Ishikawa (cell line): ENCODE data around the gene ACTBL2.

ENCODE experiments used
- CEBPB ChIP-seq: IDR thresholded peaks from 2 replicates; pipeline ENCODE4 v1.6.1; 2012
- CREB1 ChIP-seq: IDR thresholded peaks from 2 replicates; pipeline ENCODE4 v1.6.1; 2012; ENCODE audit warnings: low read depth
- EGR1 ChIP-seq: IDR thresholded peaks from 2 replicates; pipeline ENCODE4 v1.6.1; 2012
- EP300 ChIP-seq: IDR thresholded peaks from 2 replicates; pipeline ENCODE4 v1.6.1; 2012; ENCODE audit warnings: borderline replicate concordance
- FOXM1 ChIP-seq: IDR thresholded peaks from 2 replicates; pipeline ENCODE4 v1.6.1; 2012; ENCODE audit warnings: low read depth, borderline replicate concordance
- NFIC ChIP-seq: IDR thresholded peaks from 2 replicates; pipeline ENCODE4 v1.6.1; 2012
- RAD21 ChIP-seq: IDR thresholded peaks from 2 replicates; pipeline ENCODE4 v1.6.1; 2012; ENCODE audit warnings: low read depth
- TAF1 ChIP-seq: IDR thresholded peaks from 2 replicates; pipeline ENCODE4 v1.6.1; 2012; ENCODE audit warnings: low read depth, mild to moderate bottlenecking
- TCF12 ChIP-seq: IDR thresholded peaks from 2 replicates; pipeline ENCODE4 v1.6.1; 2012; ENCODE audit warnings: low read depth
- TEAD4 ChIP-seq: IDR thresholded peaks from 2 replicates; pipeline ENCODE4 v1.6.1; 2012
- YY1 ChIP-seq: IDR thresholded peaks from 2 replicates; pipeline ENCODE4 v1.6.1; 2012; ENCODE audit warnings: low read depth
- ZBTB7A ChIP-seq: IDR thresholded peaks from 2 replicates; pipeline ENCODE4 v1.6.1; 2012; ENCODE audit warnings: low read depth
- TF ChIP-seq, protein P1 (sequence below): IDR thresholded peaks from 2 replicates; pipeline ENCODE4 v1.6.1; 2012
- TF ChIP-seq, protein P2 (sequence below): IDR thresholded peaks from 2 replicates; pipeline ENCODE4 v1.6.1; 2012; ENCODE audit warnings: low read depth, mild to moderate bottlenecking

DNA sequence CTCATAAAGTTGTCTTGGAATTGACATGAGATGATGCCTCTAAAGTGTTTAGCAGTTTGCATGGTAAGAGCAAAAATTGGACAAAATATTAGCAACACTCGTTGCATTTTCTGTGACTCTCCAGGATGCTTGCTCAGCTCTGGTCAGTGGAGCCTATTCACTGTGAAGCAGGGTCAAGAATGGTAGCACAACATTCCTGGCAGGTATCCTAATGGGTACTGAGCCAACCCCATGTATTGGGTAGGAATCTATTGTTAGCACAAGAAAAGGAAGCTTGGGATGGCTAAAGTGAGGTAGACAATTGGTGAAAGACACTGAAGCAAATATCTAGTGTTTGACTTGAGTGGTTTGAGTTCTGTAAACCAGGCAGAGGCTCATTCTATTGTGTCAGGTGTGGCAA lies 10.4 kb upstream of the ACTBL2 start:
- TF ChIP-seq, protein P1, sequence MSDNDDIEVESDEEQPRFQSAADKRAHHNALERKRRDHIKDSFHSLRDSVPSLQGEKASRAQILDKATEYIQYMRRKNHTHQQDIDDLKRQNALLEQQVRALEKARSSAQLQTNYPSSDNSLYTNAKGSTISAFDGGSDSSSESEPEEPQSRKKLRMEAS: no peak
- TF ChIP-seq TAF1 (no peak), NFIC (peak; percentile 61), FOXM1 (no peak), ZBTB7A (no peak), EP300 (peak; percentile 31; the same call in 1 of the 2 replicates), CEBPB (no peak), YY1 (no peak), TCF12 (no peak), CREB1 (no peak), RAD21 (no peak), EGR1 (no peak), TEAD4 (peak; percentile 52; the same call in 1 of the 2 replicates)
- TF ChIP-seq, protein P2, sequence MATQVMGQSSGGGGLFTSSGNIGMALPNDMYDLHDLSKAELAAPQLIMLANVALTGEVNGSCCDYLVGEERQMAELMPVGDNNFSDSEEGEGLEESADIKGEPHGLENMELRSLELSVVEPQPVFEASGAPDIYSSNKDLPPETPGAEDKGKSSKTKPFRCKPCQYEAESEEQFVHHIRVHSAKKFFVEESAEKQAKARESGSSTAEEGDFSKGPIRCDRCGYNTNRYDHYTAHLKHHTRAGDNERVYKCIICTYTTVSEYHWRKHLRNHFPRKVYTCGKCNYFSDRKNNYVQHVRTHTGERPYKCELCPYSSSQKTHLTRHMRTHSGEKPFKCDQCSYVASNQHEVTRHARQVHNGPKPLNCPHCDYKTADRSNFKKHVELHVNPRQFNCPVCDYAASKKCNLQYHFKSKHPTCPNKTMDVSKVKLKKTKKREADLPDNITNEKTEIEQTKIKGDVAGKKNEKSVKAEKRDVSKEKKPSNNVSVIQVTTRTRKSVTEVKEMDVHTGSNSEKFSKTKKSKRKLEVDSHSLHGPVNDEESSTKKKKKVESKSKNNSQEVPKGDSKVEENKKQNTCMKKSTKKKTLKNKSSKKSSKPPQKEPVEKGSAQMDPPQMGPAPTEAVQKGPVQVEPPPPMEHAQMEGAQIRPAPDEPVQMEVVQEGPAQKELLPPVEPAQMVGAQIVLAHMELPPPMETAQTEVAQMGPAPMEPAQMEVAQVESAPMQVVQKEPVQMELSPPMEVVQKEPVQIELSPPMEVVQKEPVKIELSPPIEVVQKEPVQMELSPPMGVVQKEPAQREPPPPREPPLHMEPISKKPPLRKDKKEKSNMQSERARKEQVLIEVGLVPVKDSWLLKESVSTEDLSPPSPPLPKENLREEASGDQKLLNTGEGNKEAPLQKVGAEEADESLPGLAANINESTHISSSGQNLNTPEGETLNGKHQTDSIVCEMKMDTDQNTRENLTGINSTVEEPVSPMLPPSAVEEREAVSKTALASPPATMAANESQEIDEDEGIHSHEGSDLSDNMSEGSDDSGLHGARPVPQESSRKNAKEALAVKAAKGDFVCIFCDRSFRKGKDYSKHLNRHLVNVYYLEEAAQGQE: no peak
